HepG2 (cell line): ENCODE data around the gene ESPN. TPM values are rescaled to one million over a fixed set of nuclear protein-coding genes. Genes with fewer than 3 reads are reported as not detected.

ENCODE experiments used
- HNF4A ChIP-seq: sonication (generic); formaldehyde crosslinking; IDR thresholded peaks from 2 replicates; pipeline ENCODE4 v1.4.0; 2020; ENCODE audit warnings: missing genetic modification reagents
- MTF2 ChIP-seq: sonication (generic); formaldehyde crosslinking; IDR thresholded peaks from 2 replicates; pipeline ENCODE4 v1.5.0; 2020; ENCODE audit warnings: missing genetic modification reagents, borderline replicate concordance
- MYC ChIP-seq: sonication (generic); formaldehyde crosslinking; IDR thresholded peaks from 2 replicates; pipeline ENCODE4 v1.9.0; 2021; ENCODE audit warnings: missing genetic modification reagents, borderline replicate concordance
- NR2C2 ChIP-seq: sonication (generic); formaldehyde crosslinking; IDR thresholded peaks from 2 replicates; pipeline ENCODE4 v1.4.0; 2020; ENCODE audit warnings: missing genetic modification reagents, mild to moderate bottlenecking, moderate library complexity, borderline replicate concordance
- NR2F6 ChIP-seq, 2 experiments: IDR thresholded peaks; 2 replicates each; pipeline ENCODE4 v1.6.1; 2016; ENCODE audit warnings: antibody characterized with exemption in 1 of 2, mild to moderate bottlenecking in 1 of 2
- TFDP1 ChIP-seq: IDR thresholded peaks from 2 replicates; pipeline ENCODE4 v1.6.1; 2016; ENCODE audit warnings: missing compliant biosample characterization, missing genetic modification reagents, borderline replicate concordance
- ZNF207 ChIP-seq: fragments of 450-650 bp; IDR thresholded peaks from 2 replicates; pipeline ENCODE4 v1.6.1; 2016; ENCODE audit warnings: antibody characterized with exemption, borderline replicate concordance
- ZNF687 ChIP-seq: sonication (generic); formaldehyde crosslinking; IDR thresholded peaks from 2 replicates; pipeline ENCODE4 v1.5.1; 2020; ENCODE audit warnings: mild to moderate bottlenecking, missing genetic modification reagents, moderate library complexity
- ZNF770 ChIP-seq: sonication (generic); formaldehyde crosslinking; IDR thresholded peaks from 2 replicates; pipeline ENCODE4 v1.5.0; 2020; ENCODE audit warnings: mild to moderate bottlenecking, missing genetic modification reagents
- ZSCAN20 ChIP-seq: sonication (generic); formaldehyde crosslinking; IDR thresholded peaks from 2 replicates; pipeline ENCODE4 v1.4.0; 2020; ENCODE audit warnings: missing genetic modification reagents, mild to moderate bottlenecking, borderline replicate concordance
- ZSCAN21 ChIP-seq: sonication (generic); formaldehyde crosslinking; IDR thresholded peaks from 2 replicates; pipeline ENCODE4 v1.8.0; 2022; ENCODE audit warnings: mild to moderate bottlenecking, missing genetic modification reagents, moderate library complexity, borderline replicate concordance
- ZSCAN5A ChIP-seq: sonication (generic); formaldehyde crosslinking; IDR thresholded peaks from 2 replicates; pipeline ENCODE4 v1.8.0; 2022; ENCODE audit warnings: mild to moderate bottlenecking, missing genetic modification reagents, borderline replicate concordance
- polyA plus RNA-seq, 8 experiments: library from polyadenylated mRNA; depleted of rRNA in 3 of 8; stranded (reverse) in 7 of 8; unstranded in 1 of 8; fragments of >200 nt; fragmentation: Illumina TruSeq in 4 of 8; extraction: Trizol in 4 of 8; gene quantifications; 2 replicates each; pipeline versions ENCODE4 v1.2.1 to v1.2.3, GENCODE V29; 2011 to 2016; ENCODE audit warnings: low read depth in 4 of 8, missing spikeins in 1 of 8, mixed read lengths in 1 of 8; ENCODE audit not compliant: insufficient read depth in 1 of 8
- total RNA-seq, 5 experiments: library from RNA; depleted of rRNA; stranded (reverse); fragments of >200 nt; fragmentation: Illumina TruSeq; extraction: Trizol; gene quantifications; 2 replicates each; pipeline ENCODE4 v1.2.3, GENCODE V29; 2016; ENCODE audit warnings: low read depth in 1 of 5

The ESPN gene
- total and polyA plus RNA-seq, 2 of the 13 experiments (the other 11 are each of a cell fraction or from before 2014, with no cell fraction given) = 48.6 to 54.2 TPM

- TF ChIP-seq ZNF770 (0 out of 2 replicates have a peak, but pooled peaks have one; percentile 35), NR2F6 (IDR thresholded peaks at IDR 0.05) (no peak), NR2F6 (CRISPR knock-in tag; IDR thresholded peaks at IDR 0.05) (0 out of 2 replicates have a peak, but pooled peaks have one; percentile 21), TFDP1 (CRISPR knock-in tag) (0 out of 2 replicates have a peak, but pooled peaks have one; percentile 21), MYC (CRISPR knock-in tag) (peak; percentile 41; the same call in 1 of the 2 replicates), ZNF207 (no peak), ZSCAN20 (CRISPR knock-in tag) (no peak), HNF4A (peak; percentile 34; the same call in 1 of the 2 replicates), MTF2 (CRISPR knock-in tag) (no peak), NR2C2 (CRISPR knock-in tag) (peak; percentile 63), ZSCAN5A (CRISPR knock-in tag) (no peak), ZNF687 (CRISPR knock-in tag) (peak; percentile 60), ZSCAN21 (peak; percentile 62; the same call in 1 of the 2 replicates)
- TF ChIP-seq, all 625 proteins: peak for 18
These were observed 19.8 kb downstream of the ESPN start (continued) for GRCh38 chr1:6444377-6444776.
